Measurements from ENCODE around the gene GPR179.

The GPR179 gene

GRCh38 chr17:38353086-38353604, 9.4 kb upstream of the GPR179 start:
- DNase-seq (ENCODE audit: insufficient read length, low spot score) (no peak), FAIRE-seq (no peak)
- TF ChIP-seq, protein P1, sequence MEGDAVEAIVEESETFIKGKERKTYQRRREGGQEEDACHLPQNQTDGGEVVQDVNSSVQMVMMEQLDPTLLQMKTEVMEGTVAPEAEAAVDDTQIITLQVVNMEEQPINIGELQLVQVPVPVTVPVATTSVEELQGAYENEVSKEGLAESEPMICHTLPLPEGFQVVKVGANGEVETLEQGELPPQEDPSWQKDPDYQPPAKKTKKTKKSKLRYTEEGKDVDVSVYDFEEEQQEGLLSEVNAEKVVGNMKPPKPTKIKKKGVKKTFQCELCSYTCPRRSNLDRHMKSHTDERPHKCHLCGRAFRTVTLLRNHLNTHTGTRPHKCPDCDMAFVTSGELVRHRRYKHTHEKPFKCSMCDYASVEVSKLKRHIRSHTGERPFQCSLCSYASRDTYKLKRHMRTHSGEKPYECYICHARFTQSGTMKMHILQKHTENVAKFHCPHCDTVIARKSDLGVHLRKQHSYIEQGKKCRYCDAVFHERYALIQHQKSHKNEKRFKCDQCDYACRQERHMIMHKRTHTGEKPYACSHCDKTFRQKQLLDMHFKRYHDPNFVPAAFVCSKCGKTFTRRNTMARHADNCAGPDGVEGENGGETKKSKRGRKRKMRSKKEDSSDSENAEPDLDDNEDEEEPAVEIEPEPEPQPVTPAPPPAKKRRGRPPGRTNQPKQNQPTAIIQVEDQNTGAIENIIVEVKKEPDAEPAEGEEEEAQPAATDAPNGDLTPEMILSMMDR (IDR thresholded peaks at IDR 0.05; ENCODE audit: insufficient read depth, missing control alignments) = no peak

DNA sequence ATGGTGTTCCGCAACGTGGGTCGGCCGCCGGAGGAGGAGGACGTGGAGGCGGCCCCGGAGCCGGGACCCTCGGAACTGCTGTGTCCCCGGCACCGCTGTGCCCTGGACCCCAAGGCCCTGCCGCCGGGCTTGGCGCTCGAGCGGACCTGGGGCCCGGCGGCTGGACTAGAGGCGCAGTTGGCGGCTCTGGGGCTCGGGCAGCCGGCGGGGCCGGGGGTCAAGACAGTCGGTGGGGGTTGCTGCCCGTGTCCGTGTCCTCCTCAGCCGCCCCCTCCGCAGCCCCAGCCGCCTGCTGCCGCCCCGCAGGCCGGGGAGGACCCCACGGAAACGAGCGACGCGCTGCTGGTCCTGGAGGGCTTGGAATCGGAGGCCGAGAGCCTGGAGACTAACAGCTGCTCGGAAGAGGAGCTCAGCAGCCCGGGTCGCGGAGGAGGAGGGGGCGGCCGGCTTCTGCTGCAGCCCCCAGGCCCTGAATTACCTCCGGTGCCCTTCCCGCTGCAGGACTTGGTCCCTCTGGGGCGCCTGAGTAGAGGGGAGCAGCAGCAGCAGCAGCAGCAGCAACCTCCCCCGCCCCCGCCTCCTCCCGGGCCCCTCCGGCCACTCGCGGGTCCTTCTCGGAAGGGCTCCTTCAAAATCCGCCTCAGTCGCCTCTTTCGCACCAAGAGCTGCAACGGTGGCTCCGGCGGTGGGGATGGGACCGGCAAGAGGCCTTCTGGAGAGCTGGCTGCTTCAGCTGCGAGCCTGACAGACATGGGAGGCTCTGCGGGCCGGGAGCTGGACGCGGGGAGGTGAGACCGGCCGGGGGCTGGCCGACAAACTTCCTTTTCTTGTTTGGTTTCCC, 8.7 kb upstream of the GPR179 start:
- DNase-seq (ENCODE audit: insufficient read length, low spot score) = no peak
- FAIRE-seq = no peak
- TF ChIP-seq, protein P1 (IDR thresholded peaks at IDR 0.05; ENCODE audit: insufficient read depth, missing control alignments) = no peak

DNA sequence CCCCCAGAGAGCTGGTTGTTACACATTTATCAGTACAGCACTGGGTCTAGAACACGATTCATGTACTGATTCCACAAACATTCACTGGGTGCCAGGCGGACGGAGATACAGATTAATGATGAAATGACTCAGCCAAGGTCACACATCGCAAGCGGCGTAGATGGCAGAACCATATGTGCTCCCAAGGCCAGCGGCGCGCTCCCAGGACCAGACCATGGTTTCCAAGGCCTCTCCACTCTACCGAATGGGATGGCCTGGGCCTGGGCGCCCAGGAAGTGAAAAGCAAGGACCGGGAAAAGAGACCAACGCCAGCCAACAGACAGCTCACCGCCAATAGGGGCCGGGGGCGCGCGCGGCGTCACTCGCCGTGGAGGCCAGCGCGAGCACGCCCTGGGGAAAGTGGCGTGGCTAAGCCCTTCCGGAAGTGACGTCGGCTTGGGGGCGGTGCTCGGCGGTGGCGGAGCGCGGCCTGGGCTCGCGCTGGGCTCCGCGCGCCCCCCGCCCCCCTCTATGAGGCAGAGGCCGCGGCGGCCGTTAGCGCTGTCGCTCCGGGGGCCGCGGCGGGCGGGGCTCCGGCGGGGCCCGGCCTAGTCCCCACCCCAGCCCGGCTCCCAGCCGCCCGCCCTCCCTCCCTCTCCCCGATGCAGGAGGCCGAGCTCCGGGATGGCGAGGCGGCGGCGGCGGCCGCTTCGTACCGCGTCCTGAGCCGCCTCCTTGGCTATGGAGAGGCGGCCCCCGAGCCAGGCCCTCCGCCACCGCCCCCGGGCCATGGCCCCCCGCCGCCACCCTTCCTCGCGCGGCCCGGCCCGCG, 7.9 kb upstream of the GPR179 start, which contains the start of gene SOCS7:
SOCS7 (plus strand) TSS at position 433 of the 811 bp plus-strand sequence; CDS start at position 642, 209 bp downstream.
- peak; percentile 67 for DNase-seq (ENCODE audit: insufficient read length, low spot score)
- FAIRE-seq = no peak
- TF ChIP-seq, protein P1 (IDR thresholded peaks at IDR 0.05; ENCODE audit: insufficient read depth, missing control alignments) = no peak

GRCh38 chr17:38350035-38350434, 6.3 kb upstream of the GPR179 start:
- no peak for FAIRE-seq
- DNase-seq (ENCODE audit: insufficient read length, low spot score) = no peak
- TF ChIP-seq, protein P1 (IDR thresholded peaks at IDR 0.05; ENCODE audit: insufficient read depth, missing control alignments) = no peak

DNA sequence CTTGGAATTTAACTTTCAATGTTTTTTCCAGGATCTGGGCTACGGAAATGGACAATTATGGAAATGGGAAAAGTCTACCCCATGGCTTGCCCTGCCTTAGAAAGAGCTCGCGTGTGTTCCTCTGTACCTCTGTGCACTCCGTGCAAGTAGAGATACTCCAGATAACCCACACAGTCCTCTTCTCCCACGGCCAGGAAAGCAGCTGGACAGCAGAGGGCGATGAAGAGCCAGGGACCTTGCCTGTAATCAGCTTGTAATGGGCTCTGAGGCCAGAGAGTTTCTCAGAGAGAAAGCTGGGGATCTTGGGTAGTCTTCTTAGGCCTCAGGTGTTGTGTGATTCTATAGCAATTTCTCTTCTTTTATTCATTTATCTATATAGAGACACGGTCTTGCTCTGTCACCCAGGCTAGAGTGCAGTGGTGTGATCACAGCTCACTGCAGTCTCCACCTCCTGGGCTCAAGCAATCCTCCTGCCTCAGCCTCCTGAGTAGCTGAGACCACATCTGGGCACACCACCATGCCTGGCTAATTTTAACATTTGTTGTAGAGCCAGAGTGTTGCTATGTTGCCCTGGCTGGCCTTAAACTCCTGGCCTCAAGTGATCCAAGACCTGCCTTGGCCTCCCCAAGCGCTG, 5.5 kb upstream of the GPR179 start:
- DNase-seq (ENCODE audit: insufficient read length, low spot score) (no peak), FAIRE-seq (no peak)
- TF ChIP-seq, protein P1 (IDR thresholded peaks at IDR 0.05; ENCODE audit: insufficient read depth, missing control alignments) = peak; percentile 100

- TF ChIP-seq, protein P1 (IDR thresholded peaks at IDR 0.05; ENCODE audit: insufficient read depth, missing control alignments) = no peak
- no peak for DNase-seq (ENCODE audit: insufficient read length, low spot score)
- FAIRE-seq = no peak
Observed at GRCh38 chr17:38345743-38346142, 2.0 kb upstream of the GPR179 start.

All from D721Med (cell line).